ENCODE data around the gene KIFC1.

Gene KIFC1

DNA sequence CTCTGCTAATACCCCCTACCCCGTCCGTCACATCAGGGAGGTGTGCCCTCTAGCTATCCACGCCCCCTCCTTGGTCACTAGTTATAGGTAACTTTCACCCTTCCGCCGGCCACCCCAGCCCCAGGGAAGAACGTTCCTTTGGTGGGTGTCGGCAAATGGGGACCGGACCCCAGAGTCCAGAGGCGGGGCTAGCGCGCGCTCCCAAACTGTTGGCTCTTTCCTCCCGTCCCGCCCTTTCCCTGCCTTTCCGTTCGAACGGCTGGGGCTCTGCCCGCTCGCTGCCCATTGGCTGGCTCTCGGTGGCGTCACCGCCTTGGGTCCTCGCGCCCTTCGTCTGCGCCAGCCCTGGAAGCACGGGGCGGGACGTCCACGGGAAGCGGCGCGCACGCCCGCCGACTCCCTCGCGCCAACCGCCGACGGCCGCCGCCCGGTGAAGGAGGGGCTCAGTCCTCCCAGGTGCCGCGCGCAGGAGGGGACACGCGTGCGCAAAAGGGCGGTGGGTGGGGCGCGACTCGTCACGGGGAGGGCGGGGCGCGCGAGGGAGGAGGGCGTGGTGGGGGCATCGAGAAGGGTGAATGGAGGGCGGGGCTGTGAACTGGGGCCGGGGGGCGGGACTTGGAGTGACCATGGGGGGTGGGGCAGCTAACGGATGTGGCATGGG lies 18.6 kb downstream of the KIFC1 start:
- peak; percentile 96 to 99 for DNase-seq (ENCODE audit: extremely low read depth in 1 of 2, low read depth in 1 of 2)

- peak in 1 of 2 donors; percentile 74 for DNase-seq (ENCODE audit: extremely low read depth in 1 of 2, low read depth in 1 of 2)
Observed at GRCh38 chr6:33410711-33411631, 19.3 kb downstream of the KIFC1 start, which contains the start of gene PHF1. Gene PHF1, plus strand, starts transcription at chr6:33411014. Its CDS starts 1,250 bp downstream, at chr6:33412264.

GRCh38 chr6:33411632-33412005 lies 20.0 kb downstream of the KIFC1 start:
- DNase-seq (ENCODE audit: extremely low read depth in 1 of 2, low read depth in 1 of 2), result no peak

- DNase-seq (ENCODE audit: extremely low read depth in 1 of 2, low read depth in 1 of 2), result no peak
Observed at GRCh38 chr6:33412140-33413009, 20.8 kb downstream of the KIFC1 start.

GRCh38 chr6:33413241-33414120 lies 21.9 kb downstream of the KIFC1 start:
- no peak for DNase-seq (ENCODE audit: extremely low read depth in 1 of 2, low read depth in 1 of 2)

DNA sequence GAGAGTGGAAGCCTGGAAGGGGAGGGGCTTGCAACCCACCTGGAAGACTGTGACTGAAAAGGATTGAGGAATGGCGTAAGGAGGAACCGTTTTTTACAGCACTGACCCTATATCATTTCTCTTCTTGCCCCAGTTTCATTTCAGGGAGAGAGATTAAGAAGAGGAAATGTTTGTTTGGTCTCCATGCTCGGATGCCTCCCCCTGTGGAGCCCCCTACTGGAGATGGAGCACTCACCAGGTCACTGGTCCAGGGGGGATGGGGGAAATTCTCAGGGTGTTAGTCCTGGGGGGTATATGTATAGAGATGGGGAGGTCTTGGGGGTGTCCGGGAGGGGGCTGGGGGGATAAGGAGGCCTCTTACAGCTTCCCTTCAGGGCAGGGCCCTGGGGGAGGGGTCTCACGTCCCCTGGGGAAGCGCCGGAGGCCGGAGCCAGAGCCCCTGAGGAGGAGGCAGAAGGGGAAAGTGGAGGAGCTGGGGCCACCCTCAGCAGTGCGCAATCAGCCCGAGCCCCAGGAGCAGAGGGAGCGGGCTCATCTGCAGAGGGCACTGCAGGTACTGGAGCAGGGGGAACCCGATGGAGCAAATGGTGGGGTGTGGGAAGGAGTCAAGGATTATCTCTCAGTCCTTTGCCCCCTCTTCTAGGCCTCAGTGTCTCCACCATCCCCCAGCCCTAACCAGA lies 23.1 kb downstream of the KIFC1 start:
- DNase-seq (ENCODE audit: extremely low read depth in 1 of 2, low read depth in 1 of 2), result no peak

GRCh38 chr6:33415831-33416230 lies 24.2 kb downstream of the KIFC1 start:
- no peak for DNase-seq (ENCODE audit: extremely low read depth in 1 of 2, low read depth in 1 of 2)

GRCh38 chr6:33416386-33417127 lies 24.9 kb downstream of the KIFC1 start:
- DNase-seq (ENCODE audit: extremely low read depth in 1 of 2, low read depth in 1 of 2), result no peak

GRCh38 chr6:33417128-33417902 lies 25.7 kb downstream of the KIFC1 start:
- DNase-seq (ENCODE audit: extremely low read depth in 1 of 2, low read depth in 1 of 2), result no peak

DNA sequence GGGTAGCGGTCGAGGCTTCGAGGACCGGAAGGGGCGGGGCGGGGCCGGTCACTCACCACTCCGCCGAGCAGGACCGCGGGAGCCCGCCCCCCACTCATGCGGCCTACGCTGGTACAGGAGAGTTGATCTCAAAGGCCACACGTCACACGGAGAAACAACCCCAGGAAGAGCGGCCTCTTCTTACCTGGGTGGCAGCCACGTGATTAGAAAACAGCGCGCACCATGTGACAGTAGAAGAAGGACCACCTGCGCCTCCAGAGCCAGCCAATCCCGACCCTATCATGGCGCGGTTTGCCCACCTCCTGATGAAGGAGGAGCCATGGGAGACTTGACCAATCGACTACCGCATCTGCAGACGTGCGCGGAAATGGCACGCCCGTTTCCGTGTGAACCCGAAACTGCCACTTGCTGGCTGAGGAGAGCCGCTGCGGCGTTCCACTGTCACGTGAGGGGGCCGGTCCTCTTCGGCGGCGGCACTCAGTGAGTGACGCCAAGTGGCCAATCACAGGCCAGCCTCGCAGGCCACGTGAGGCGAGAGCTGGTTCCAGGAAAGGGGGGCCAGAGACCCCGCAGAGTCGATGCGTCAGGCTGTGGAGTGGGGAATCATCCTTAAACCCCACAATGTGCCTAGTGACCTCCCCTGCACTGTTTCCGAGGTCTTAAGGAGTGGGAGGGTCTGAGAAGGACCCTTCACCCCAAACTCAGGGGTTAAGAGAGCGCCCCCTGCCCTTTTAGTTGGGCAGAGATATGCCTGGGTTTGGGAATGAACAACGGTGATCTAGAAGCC lies 26.5 kb downstream of the KIFC1 start, which contains the start of gene CUTA:
TSS of gene CUTA (minus strand) at position 205 of the 787 bp plus-strand sequence. CDS start at position 98, 107 bp downstream.
- DNase-seq (ENCODE audit: extremely low read depth in 1 of 2, low read depth in 1 of 2), result peak; percentile 98

- no peak for DNase-seq (ENCODE audit: extremely low read depth in 1 of 2, low read depth in 1 of 2)
Observed at GRCh38 chr6:33418690-33419291, 27.2 kb downstream of the KIFC1 start.

DNA sequence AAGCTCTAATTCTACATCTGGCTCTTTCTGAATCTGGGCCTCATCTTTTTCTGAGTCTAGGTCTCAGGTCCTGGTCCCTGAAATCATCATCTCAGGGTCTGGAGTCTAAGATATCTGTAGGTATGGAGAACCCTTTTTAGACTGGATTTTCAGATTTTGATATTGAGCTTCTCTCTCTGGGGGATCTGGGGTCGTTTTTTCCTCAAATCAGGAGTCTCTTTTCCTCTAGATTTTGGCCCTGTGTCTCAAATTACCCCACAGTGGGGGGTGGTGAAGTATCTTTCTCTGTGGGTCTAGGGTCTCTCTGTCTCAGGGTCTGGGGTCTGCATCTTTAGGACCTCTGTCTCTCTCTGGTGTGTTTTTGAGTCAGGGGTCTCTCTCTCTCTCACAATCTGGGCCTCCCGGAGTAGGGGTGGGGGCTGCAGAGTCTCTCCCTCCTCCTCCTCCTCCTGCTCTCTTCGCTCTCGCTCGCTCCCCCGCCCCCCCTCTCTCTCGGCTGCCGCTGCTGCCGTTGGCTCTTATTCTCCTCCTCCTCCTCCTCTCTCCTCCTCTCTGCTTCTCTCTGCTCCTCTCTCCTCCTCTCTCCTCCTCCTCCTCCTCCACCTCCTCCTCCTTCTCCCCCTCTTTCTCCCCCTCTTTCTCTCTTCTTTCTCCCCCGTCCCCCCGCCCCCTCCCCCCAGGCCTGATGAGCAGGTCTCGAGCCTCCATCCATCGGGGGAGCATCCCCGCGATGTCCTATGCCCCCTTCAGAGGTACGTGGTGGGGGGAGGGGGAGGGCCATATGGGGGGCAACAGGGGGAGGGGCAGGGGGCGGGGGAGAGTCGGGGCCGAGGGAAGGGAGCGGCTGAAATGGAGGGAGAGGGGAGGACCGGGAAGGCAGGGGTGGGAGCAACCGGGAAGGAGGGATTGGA lies 28.2 kb downstream of the KIFC1 start, which contains the start of gene SYNGAP1:
TSS of gene SYNGAP1 (plus strand) at position 486 of the 911 bp plus-strand sequence. CDS start at position 686, 200 bp downstream.
- DNase-seq (ENCODE audit: extremely low read depth in 1 of 2, low read depth in 1 of 2), result no peak

DNA sequence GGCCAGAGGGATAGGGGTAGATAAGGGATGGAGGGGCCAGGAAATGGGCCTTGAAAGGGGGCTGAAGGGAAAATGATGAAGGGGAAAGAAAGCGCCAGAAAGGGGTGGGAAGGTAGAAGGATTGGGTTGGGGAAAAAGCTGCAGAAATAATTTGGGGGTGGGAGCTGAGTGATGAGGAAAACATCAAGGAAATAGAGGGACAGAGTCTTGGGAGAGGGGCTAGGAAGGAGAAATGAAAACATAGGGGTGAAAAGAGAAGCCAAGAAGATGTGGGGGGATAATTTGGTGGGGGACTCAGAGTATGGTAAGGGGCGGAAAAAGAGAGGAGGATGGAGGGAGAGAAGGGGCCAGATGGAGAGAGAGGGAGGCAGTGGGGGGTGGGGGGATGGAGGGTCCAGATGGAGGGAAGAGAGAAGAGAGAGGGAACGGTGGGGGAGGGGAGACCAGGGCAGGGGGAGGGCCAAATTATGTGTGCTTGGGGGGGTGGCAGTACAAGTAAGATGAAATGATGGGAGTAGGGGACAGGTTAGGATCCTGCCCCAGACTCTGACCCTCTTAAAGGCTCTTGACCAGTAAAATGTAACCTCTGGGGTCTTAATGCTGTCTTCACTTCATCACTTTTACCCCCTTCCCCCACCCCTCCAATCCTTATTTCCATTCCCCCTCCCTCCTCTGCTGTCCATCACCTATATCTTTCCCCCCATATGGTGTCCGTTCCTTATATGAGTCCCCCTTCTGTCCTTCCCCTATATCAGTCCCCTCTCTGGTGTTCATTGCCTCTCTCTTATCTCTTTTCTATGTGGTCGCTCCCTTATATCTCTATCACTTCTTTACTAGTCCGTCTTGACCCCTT lies 29.1 kb downstream of the KIFC1 start:
- no peak for DNase-seq (ENCODE audit: extremely low read depth in 1 of 2, low read depth in 1 of 2)

GRCh38 chr6:33421344-33421643 lies 29.7 kb downstream of the KIFC1 start:
- DNase-seq (ENCODE audit: extremely low read depth in 1 of 2, low read depth in 1 of 2), result no peak

- DNase-seq (ENCODE audit: extremely low read depth in 1 of 2, low read depth in 1 of 2), result no peak
Observed at GRCh38 chr6:33423777-33424176, 32.2 kb downstream of the KIFC1 start.

Measured in activated CD8-positive, alpha-beta memory T cell treated with anti-CD3 and anti-CD28 coated beads for 1 hour (primary cell).